HG03064 (cell line): ENCODE measurements around the gene RPS6KA5.
"Not testable (repeated sequence)": the region's sequence is repeated elsewhere in the genome, so short reads cannot be mapped to it uniquely, and the experiment has no call there.

Source experiments
- ATAC-seq: cut with Tn5 transposase; IDR thresholded peaks from one replicate; pipeline ENCODE4 v1.9.1; 2021; ENCODE audit warnings: low read depth; ENCODE audit not compliant: unreplicated experiment

RPS6KA5 gene

DNA sequence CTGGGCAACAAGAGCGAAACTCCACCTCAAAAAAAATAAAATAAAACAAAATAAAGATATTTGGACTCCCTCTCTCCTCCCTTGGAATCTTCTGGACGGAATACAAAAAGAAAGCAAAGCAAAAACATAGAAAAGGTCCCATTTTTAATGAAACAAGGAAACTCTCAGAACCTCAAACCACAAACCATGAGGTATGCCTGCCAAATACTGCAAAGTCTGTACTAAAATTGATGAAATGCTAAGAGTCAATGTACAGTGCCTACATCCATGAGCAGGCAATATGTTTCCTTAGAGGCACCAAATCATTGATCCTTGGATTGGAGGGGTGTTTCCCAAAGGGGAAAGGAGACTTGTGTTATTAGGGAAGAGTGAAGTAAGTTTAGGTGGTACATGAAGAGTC lies 8.2 kb upstream of the RPS6KA5 start:
- ATAC-seq: no peak

DNA sequence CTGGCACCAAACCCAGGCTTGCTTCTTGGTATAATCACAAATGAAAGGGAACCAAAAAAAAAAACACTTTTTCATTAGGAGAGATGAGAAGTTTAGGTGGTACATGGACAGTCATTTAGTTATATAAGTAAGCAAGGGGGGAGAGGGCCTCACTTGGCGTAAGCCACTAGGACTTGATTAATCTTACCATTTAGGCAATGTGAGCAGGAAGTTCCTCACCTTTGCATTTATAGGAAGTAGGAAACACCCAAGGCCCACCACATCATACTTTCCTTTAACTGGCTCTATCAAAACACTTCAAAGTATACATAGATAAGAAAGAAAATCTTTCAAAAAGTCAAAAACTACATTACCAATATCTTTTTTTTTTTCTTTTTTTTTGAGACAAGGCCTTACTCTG lies 6.7 kb upstream of the RPS6KA5 start:
- ATAC-seq: no peak

DNA sequence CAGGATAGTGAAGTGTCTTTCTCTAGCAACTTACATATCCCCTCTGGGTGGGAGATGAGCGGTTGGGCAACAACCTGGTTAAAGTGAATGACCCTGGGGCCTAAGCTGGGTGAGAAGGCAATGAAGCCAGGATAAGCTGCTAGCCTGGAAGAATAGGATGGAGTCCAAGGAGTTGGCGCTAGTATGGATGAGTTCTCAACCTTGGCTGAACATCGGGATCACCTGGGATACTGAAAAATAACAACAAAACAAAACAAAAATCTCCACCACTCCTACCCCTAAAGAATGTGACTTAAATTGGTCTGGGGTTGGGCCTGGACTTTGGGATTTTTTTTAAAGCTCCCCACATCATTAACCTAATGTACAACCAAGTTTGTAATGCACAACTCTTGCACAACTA lies 4.8 kb upstream of the RPS6KA5 start:
- ATAC-seq: no peak

DNA sequence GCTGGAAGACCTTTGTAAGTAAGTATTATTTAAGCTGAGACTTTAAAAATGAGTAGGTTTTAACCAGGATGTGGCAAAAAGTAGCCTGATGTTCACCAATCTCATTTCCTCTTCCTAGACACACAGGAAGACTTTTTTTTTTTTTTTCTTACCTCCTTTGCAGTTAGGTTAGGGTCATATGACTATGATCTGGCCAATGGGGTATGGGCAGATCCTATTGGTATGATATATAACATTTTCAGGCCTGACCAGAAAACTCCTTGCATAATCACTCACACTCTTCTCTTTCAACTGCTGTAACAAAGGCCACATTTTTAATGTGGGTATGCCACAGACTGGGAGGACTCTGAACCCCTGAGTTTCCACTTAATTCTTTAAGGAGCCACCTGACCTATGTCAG lies 2.7 kb upstream of the RPS6KA5 start:
- ATAC-seq: no peak

DNA sequence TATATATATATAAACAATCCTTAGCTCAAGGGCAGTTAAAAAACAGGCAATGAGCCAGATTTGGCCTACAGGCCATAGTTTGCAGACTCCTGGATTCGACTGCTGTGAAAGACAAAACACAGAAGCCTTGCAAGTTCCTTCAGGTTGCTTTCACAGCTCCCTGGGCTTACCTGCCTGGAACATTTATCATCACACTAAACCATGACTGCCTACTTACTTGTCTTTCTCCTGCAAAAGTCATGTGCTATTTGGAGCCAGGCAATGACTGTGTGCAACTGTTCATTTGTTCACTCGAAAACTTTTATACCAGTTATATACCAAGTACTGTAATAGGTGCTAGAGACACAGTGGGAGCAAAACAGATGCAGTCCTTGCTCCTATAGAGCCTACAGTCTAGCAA lies 2.2 kb upstream of the RPS6KA5 start:
- no peak for ATAC-seq

DNA sequence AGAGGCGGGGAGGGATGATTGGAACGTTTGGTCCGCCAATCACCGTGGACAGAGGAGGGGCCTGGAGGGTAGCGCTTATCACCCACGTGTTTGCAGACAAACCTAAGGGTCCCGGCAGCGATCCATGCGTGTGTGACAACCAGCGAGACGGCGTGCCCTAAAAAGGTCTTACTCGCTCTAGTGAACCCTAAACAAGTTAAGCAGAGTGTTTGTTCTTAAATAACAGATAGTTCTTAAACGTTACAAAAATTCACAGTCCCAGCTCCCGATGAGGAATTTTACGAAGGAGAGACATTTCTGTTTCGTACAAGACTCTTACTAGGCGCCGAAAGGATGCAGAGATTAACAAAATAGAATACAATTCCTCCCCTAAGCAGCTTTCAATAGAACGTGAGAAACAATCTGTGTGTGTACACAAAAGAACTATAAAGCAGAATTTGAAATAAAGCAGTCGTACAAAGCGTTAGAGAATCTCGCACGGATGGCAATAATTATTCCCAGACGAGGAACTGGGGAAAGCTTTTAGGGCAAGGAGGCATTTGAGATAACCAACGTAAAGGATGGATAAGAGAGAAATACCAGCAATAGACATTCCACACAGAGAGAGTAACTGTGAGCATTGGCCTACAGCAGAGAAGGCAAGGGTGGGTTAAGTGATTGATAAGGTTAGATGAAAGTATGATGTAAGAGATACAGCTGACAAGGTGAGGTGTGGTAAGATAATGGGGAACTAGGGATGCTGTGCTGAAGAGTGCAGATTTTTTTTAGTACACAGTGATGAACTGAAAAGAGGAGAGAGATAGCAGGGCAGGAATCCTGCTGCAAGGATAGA lies 831 bp upstream of the RPS6KA5 start:
- ATAC-seq: no peak

DNA sequence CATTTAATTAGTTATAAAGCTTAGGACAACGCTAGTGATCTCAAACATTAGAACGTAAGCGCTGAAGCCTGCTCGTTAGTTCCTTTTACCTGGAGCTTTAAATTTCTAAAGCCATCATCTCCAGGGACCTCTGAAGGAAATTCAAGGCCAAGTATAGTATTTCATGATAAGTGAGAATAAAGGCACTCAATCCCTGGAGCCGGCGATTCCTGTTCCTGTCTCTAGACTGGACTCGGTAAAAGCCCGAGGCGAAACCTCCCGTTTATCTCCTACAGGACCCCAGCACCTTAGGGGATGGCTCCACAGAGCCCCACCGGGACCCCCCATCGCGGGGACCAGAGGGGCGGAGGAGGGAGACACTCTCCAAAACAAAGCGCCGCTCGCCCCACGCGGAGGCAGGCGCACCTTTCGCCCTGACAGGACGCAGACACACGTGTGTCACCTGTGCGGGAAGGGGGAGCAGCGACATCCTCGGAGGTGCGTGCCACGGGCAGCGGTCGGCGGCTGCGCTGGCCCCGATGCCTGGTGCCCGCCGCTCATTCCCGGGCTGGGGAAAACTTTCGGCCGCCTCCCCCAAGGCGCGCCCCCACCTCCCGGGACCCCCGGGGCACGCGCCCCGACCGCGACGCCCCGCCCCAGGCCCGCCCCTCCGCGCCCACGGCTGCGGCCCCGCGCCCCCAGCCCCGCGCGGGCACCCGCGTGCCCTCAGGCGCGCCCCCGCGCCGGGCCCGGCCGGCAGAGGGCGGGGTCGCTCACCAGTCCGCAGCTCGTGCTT lies 678 bp downstream of the RPS6KA5 start:
- peak; percentile 23 for ATAC-seq

DNA sequence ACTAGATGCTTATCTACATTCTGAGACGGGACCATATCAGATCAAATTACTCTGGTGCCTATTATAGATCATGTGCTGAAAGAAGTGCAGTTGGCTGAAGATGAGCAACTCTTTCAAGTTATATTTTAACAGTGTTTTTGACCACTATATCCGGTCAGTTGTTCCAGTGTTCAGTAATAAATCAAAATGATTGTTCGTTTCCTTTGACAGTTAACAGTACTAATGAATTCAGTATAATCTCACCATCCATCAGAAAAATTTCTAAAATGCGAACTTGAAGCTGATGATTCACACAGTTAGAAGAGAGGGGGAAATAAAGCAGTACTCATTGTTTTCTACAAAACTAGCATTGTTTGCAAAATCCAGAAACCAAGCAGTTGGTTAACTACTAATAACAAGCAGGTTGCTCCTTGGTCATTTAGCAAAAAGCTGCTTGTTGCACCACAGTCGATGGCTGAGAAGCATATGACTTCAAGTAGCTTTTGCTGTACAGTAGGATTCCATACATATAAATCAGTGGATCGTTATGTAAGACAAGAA lies 2.3 kb downstream of the RPS6KA5 start:
- ATAC-seq: no peak

DNA sequence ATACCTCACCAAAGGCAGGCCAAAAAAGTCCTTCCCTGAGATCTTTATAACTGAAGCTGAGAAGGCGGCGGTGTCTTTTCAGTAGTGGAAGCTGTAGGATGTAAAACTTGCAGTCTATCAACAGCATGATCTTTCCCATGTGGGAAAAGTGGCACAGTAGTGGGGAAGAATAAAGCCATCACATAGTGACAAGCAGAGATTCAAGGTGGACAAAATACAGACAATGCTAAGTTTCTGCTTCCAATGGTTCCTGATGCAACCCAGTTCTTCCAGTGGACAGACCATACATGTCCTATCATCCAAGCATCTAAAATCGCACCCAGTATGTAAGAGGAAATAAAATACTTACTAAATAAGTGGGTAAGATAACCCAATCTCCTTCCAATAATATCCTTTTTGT lies 4.1 kb downstream of the RPS6KA5 start:
- ATAC-seq: no peak

DNA sequence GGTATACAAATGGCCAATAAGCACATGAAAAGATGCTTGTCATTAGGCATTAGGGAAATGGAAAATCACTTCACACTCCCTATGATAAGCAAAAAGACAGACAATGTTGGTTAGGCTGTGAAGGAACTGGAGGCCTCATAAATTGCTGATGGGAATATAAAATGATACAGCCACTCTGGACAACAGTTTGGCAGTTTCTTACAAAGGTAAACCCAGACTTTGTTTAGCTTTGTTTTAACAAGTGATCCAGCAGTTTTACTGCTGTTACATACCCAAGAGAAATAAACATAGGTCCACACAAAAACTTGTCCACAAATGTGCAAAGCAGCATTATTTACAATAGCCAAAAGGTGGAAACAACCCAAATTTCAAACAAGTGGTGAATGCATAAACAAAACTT lies 5.4 kb downstream of the RPS6KA5 start:
- no peak for ATAC-seq

DNA sequence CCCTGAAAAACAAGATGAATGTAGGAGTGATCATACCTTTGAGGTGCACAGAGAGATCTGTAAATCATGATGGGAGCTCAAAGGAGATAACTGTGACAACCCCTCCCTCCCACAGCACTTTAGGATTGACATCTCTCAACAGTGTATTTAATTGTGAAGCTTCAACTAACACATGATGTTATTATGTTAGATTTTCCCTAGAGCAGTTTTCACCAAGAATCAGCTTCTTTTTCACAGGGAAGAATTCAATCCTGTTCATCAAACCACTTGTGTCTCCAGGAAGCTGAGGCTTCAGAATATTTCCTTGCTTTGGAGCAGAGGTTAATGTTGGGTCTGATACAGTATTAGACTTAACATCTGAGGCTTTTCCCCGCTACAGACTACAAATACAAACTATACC lies 11.8 kb downstream of the RPS6KA5 start:
- no peak for ATAC-seq

DNA sequence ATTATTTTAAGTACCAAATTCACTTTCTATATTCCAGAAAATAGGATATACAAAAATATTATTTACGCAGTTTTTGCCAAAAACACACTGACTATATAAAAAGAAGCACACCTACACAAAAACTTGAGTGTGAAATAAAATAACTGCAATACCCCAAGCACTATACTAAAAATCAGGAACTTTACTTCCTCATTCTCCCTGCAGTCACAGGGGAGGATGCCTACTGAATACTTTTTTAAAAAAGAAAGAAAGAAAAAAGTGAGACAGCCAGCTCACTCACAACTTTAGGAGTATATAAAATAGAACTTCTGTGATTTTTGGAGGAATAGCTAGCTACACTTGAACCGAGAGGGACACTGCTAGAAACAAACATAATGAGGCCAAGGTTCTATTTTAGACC lies 12.2 kb downstream of the RPS6KA5 start:
- ATAC-seq: no peak

DNA sequence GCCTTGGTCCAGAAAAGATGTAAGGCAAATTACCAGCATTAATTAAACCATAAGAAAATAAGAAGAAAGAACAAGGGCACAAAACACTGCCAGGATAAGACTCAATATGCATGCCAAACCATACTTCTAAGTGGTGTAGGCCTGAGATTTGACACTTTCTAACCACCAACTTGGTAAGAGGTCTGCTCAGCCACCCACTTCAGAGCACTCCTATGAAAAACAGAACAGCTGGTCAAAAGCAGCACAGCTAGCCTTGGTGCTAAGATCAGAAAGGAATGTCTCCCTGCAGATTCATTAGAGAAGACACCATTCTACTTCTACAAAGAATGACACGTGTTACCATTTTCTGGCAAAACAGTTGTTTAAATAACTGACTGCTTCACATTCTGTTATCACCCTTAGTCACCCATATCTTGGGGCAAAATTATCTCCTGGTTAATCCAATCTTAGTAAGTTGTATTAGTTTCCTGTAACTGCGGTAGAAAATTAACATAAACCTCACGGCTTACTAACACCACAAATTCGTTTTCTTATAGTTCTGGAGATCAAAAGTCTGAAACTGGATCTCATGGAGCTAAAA lies 13.2 kb downstream of the RPS6KA5 start:
- peak; percentile 67 for ATAC-seq

DNA sequence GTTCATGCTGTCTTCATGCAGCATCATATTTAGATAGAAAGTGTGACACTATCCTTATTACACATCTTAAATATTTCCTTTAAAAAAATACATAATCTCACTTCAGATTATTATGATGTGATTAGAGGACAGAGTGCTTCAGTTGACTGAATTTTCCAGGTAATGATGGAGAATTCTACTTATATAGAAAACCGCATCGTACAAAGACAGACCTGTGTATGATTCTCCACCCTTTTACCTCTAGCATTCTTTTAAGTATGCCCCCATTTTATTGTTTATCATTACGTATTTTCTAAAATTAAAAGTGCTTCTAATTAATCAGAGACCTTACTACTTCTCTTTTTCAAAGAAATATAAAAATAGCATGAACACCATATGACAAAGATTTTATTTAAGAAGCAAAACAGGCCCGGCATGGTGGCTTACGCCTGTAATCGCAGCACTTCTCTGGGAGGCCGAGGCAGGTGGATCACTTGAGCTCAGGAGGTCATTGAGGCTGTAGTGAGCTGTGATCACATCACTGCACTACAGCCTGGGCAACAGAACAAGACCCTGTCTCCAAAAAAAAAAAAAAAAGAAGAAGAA lies 13.9 kb downstream of the RPS6KA5 start:
- no peak for ATAC-seq

DNA sequence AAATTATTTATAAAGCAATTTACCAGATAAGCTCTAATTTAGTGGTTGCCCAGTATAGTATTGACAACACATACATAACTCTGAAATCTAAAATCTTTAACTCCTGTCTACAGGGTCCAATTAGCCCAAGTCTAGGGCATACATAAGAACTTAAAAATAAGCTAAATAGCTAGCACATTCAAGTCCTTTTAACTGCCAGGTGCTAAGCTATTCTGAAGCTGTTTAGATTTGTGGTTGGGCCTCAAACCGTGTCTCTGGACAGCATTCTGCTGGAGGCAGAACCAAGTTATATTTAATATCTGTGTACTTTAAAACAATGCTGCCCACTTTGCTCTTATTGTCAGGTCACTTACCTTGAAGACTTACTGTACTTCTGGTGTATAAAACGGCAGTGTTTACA lies 19.0 kb downstream of the RPS6KA5 start:
- no peak for ATAC-seq

DNA sequence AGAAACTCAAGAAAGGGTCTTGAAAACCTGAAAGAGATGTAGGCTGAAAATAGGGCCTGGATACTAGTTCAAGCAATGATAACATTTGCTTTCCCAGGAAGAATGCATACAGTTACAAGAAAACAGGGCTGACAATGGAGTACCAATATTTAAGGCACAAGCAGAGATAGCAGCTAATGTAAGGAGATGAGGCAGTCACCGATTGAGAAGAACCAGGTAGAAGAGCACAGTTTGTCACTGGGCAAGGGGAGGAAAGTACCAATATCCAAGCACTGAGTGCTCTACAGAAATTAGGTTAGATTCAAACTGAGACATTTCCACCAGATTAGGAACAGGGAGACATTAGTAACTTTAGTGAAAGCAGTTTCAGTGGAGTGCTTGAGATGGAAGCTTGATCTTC lies 19.9 kb downstream of the RPS6KA5 start:
- ATAC-seq: no peak

DNA sequence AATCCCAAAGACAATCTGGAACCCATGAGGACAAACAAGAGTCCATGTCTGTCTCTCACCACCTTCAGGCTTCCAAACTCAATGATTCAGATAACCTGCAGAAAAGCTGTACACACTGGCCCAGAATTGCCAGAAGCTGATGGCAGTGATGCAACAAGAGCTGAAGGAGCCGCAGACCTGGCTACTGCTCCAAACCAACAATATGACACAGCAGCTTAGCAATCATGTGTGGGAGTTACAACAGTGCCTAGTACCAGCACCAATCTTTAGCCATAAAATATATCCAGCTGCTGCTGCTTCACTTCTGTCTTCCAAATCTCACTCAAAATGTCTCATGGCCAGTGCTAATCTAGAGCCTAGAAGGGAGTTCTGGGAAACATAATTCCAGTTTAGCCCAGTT lies 22.0 kb downstream of the RPS6KA5 start:
- ATAC-seq: no peak

DNA sequence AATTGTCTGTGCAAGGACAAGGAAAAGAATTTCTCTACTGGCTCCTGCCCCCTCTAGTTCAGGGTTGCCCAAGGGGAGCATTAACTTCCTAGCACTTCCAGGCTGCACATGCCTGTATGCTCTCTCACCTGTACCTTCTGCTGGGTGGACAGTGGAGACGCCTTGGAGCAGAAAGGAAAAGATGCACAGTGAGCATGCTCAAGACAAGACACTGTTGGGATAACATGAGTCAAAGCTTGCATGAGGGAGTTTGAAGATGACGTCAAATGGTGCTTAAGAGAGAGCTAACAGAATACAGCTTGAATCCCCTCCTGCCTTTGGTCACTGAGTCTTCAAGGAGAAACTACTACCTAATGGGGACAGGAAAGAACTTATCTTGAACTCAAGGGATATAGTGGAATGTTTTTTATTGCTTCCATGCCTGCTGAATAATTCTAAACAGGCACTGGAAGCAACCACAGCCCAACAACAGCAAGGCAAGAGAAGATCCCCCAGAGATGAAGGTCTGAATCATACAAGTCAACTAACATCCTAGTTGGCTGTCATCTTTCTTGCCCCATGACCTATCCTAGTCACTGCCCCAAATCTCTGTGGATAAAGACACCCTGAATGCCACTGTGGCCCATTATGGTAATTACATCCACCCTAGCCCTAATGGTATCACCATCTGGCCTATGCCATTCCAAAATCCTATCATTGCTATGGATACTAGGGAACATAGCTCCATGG lies 23.5 kb downstream of the RPS6KA5 start:
- no peak for ATAC-seq

DNA sequence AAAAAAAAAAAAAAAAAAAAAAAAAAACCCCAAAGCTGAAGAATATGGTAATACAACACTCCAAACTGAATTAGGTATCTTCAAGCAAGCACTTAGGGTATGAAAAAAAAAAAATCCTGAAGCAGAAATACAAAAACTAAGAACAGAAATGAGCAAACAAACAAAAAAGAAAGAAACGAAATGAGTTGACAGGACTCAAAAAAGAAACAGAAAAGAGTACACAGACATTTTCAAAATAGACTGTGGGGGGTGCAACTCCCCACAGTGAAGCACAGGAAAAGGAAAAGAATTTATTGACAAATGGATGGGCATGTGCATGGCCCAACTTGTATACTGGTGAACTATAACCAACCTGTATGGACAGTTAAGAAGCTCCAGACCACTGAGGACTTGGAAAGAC lies 24.6 kb downstream of the RPS6KA5 start:
- ATAC-seq: peak; percentile 64

DNA sequence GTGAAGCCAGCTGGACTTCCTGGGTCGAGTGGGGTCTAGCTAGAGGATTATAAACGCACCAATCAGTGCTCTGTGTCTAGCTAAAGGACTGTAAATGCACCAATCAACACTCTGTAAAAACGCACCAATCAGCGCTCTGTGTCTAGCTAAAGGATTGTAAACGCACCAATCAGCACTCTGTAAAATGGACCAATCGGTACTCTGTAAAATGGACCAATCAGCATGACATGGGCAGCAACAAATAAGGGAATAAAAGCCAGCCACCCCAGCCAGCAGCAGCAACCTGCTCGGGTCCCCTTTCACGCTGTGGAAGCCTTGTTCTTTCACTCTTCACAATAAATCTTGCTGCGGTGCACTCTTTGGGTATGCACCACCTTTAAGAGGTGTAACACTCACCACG lies 26.1 kb downstream of the RPS6KA5 start:
- ATAC-seq: not testable (repeated sequence)
